Prostate gland (tissue), 2 donors: ENCODE results near the gene PAF1. TPM values are rescaled to one million over a fixed set of nuclear protein-coding genes. Genes with fewer than 3 reads are reported as not detected.

Experiments used
- DNase-seq: peaks from one replicate; pipeline ENCODE4 v3.0.0-alpha.2; 2019; ENCODE audit warnings: low spot score
- H3K27ac ChIP-seq, 2 donors: fragments of 200-600 bp; sonication (generic); 2 replicates each; pipeline ENCODE4 v1.5.1; 2017 to 2019
- H3K27me3 ChIP-seq: fragments of 200-600 bp; sonication (generic); replicated peaks from 2 replicates; pipeline ENCODE4 v1.5.1; 2019; ENCODE audit not compliant: insufficient read depth
- H3K36me3 ChIP-seq, 2 donors: fragments of 200-600 bp; sonication (generic); 1 replicate in 1 of 2; 2 replicates in 1 of 2; pipeline versions ENCODE4 v1.5.1 to v1.8.1; 2017 to 2019
- H3K4me1 ChIP-seq: fragments of 200-600 bp; sonication (generic); replicated peaks from 2 replicates; pipeline ENCODE4 v1.5.1; 2019
- H3K4me3 ChIP-seq, 2 donors: fragments of 200-600 bp; sonication (generic); 2 replicates each; pipeline ENCODE4 v1.5.1; 2017 to 2019
- H3K9me3 ChIP-seq: fragments of 200-600 bp; sonication (generic); 2 replicates; pipeline ENCODE4 v1.5.1; 2017
- POLR2A ChIP-seq: fragments of 450-650 bp; IDR thresholded peaks from one replicate; pipeline ENCODE4 v1.6.1; 2016; ENCODE audit warnings: antibody characterized with exemption, mild to moderate bottlenecking
- POLR2AphosphoS5 ChIP-seq: sonication (generic); formaldehyde crosslinking; IDR thresholded peaks from one replicate; pipeline ENCODE4 v1.6.1; 2017; ENCODE audit warnings: antibody characterized with exemption
- WGBS: methylation state at CpG from one replicate; pipeline ENCODE4 v1.1.5; 2018; 5-methylcytosine and 5-hydroxymethylcytosine counted together
- intact Hi-C: fragments of 100-400 bp; cut with DNase I; formaldehyde crosslinking; loops from one replicate; pipeline ENCODE4 v1.14.2; 2022
- total RNA-seq, 2 donors: library from RNA; depleted of rRNA; stranded (reverse); fragments of >200 nt; gene quantifications; one replicate each; pipeline ENCODE4 v1.1.0, GENCODE V29; 2016
- TF ChIP-seq, protein P1 (sequence below), 4 experiments: fragments of 200-600 bp in 2 of 4; fragments of 450-650 bp in 2 of 4; sonication (generic) in 2 of 4; IDR thresholded peaks; 1 replicate in 3 of 4; 2 replicates in 1 of 4; pipeline ENCODE4 v1.5.1; 2016 to 2019; ENCODE audit warnings: antibody characterized with exemption in 4 of 4, mild to moderate bottlenecking in 2 of 4, moderate library complexity in 2 of 4

The PAF1 gene
- total RNA-seq, 2 donors from 2014 or later = 47.5 to 63.6 TPM

DNA sequence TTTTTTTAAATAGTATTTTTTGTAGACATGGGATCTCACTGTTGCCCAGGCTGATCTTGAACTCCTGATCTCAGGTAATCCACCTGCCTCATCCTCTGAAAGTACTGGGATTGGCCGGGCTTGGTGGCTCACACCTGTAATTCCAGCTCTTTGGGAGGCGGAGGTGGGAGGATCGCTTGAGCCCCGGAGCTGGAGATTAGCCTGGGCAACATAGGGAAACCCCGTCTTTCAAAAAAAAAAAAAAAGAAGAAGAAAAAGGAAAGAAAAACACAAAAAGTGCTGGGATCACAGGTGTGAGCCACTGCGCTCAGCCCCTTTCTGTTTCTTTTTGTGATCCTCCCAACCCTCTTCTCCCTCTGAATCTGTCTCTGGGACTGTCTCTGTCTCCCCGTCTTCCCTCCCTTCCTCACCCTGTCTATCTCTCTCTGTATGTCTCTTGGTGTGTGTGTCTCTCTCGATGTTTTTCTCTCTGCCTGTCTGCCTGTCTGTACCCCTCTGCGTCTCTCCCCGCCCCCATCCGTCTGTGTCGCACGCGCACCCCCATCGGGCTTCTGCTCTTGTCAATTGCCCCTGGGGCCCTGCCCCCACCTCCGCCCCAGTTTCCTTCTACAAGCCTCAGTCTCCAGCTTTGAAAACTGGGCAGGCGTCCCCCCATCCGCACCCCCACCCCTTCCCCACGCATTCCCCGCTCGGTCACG lies 15.2 kb upstream of the PAF1 start:
- peak; percentile 32 for TF ChIP-seq POLR2A
- TF ChIP-seq POLR2AphosphoS5 = peak; percentile 42
- TF ChIP-seq, protein P1, sequence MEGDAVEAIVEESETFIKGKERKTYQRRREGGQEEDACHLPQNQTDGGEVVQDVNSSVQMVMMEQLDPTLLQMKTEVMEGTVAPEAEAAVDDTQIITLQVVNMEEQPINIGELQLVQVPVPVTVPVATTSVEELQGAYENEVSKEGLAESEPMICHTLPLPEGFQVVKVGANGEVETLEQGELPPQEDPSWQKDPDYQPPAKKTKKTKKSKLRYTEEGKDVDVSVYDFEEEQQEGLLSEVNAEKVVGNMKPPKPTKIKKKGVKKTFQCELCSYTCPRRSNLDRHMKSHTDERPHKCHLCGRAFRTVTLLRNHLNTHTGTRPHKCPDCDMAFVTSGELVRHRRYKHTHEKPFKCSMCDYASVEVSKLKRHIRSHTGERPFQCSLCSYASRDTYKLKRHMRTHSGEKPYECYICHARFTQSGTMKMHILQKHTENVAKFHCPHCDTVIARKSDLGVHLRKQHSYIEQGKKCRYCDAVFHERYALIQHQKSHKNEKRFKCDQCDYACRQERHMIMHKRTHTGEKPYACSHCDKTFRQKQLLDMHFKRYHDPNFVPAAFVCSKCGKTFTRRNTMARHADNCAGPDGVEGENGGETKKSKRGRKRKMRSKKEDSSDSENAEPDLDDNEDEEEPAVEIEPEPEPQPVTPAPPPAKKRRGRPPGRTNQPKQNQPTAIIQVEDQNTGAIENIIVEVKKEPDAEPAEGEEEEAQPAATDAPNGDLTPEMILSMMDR (IDR thresholded peaks at IDR 0.05) = no peak
- Histone ChIP-seq H3K4me3 (peak overlapping the region; percentile 75 to 90), H3K9me3 (no peaks in the 10 kb centered on the region), H3K4me1 (peaks cover 8% of the 10 kb centered on the region), H3K27me3 (no peaks in the 10 kb centered on the region), H3K36me3 (peaks cover 8% of the 10 kb centered on the region in 2 donors), H3K27ac (peak overlapping the region; percentile 100)
- WGBS = 11% methylated on average over 22 of the region's 22 CpGs
- intact Hi-C loops = no loop called here
- DNase-seq = peak; percentile 81

DNA sequence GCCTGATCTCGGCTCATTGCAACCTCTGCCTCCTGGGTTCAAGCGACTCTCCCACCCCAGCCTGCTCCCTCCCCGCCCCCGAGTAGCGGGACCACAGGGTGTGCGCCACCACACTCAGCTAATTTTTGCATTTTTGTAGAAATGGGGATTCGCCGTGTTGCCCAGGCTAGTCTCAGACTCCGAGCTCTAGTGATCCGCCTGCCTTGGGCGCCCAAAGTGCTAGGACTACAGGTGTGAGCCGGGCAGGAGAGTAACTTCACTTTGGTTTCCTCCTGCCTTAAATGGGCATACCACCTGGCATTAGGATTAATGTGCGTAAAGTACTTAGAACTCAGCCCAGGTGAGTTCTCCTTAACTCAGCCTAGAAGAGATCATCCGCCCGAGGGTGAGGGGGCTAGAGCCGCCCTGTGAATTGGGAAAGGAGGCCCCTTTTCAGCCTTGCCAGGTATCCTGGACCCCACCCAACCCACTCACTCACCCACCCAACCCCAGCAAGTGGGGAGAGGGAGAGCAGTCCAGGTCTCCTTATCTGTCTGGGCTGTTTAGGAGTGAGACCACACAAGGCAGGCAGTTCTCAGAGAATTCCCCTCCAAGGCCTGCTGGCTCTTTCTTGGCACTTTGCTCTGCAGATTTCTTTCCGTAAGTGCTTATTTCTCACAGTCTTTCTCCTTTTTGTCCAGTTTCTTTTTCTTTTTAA lies 14.5 kb upstream of the PAF1 start:
- H3K4me3 ChIP-seq = peak overlapping the region in 1 of 2 donors; percentile 75
- WGBS = 89% methylated on average over 17 of the region's 17 CpGs
- no peaks in the 10 kb centered on the region for H3K9me3 ChIP-seq
- H3K4me1 ChIP-seq = peaks cover 8% of the 10 kb centered on the region
- TF ChIP-seq, protein P1 (IDR thresholded peaks at IDR 0.05) = no peak
- TF ChIP-seq POLR2A = no peak
- TF ChIP-seq POLR2AphosphoS5 = no peak
- H3K27ac ChIP-seq = peak overlapping the region; percentile 100
- no peak for DNase-seq
- intact Hi-C loops = no loop called here
- H3K36me3 ChIP-seq = peaks cover 8% of the 10 kb centered on the region in 2 donors
- no peaks in the 10 kb centered on the region for H3K27me3 ChIP-seq

DNA sequence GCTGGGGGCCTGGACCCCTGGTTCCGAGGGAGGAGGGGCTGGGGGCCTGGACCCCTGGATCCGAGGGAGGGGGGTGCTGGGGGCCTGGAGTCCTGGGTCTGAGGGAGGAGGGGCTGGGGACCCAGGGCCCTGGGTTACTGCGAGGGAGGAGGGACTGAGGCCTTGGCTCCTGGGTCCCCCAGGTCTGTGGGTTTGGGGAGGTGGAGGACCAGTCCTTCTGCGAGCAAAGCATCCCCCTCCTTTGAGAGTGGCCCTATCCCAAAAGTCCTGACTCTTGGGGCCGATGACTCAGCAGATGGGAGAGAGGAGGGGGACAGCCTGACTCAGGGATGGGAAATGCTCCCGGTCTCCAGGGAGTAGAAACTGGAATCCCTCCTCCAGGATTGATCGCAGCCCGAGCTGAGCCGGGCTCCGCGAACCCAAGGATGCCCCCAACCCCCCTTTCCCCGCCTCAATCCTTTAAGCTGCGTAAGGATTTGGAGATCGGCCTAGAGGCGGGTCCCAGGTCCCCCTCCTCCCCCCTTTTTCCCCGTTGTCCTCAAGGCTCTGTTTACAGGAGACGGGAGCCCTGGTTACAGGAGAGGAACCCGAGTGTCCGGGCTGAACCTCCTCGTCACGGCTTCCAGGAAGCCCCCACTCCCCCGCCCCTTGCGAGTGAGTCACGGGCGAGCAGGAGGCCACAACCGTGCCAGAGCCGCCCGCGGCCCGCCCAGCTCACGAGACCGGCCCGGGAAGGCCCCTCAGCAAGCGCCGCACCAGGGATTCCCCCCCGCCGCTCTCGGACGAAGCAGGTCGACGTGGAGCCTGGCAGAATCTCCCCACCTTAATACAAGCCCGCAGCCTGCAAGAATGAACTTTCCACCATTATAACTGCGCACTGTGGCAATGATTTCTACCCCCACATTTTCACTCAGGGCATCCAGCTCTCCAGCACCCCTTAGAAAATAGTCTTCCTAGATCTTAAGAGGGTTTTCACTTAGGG lies 12.7 kb upstream of the PAF1 start:
- H3K4me1 ChIP-seq = peaks cover 8% of the 10 kb centered on the region
- peak overlapping the region; percentile 39 to 51 for H3K4me3 ChIP-seq
- 2% methylated on average over 43 of the region's 43 CpGs for WGBS

More for the DNA sequence above, 12.7 kb upstream of the PAF1 start:
- DNase-seq = peak; percentile 99
- TF ChIP-seq, protein P1 (IDR thresholded peaks at IDR 0.05) = peak in 2 of 4 experiments; percentile 5 to 18
- TF ChIP-seq POLR2AphosphoS5 = peak; percentile 99
- peak; percentile 75 for TF ChIP-seq POLR2A
- no peaks in the 10 kb centered on the region for H3K9me3 ChIP-seq
- intact Hi-C loops = no loop called here
- no peaks in the 10 kb centered on the region for H3K27me3 ChIP-seq
- peak overlapping the region; percentile 100 for H3K27ac ChIP-seq
- peaks cover 7 to 8% of the 10 kb centered on the region in 2 donors for H3K36me3 ChIP-seq
